AG04450 (cell line): ENCODE data around the gene GHITM. TPM values are rescaled to one million over a fixed set of nuclear protein-coding genes. Genes with fewer than 3 reads are reported as not detected.

Experiments used
- CTCF ChIA-PET: fragments of 300-600, 350-600 bp; formaldehyde crosslinking; extraction: SDS; loops from one replicate; lab custom pipeline; 2022; ENCODE audit warnings: antibody characterized with exemption, inconsistent platforms; lab: Charles Lee
- POLR2A ChIA-PET: fragments of 350-600 bp; formaldehyde crosslinking; extraction: SDS; loops from one replicate; lab custom pipeline; 2021; ENCODE audit warnings: antibody characterized with exemption, inconsistent platforms; lab: Yijun Ruan, JAX
- DNase-seq: peaks from one replicate; pipeline ENCODE4 v3.0.0-alpha.2; 2011; ENCODE audit warnings: low read depth, low spot score
- H3K27ac ChIP-seq: one replicate; pipeline ENCODE4 v1.5.1; 2012; ENCODE audit warnings: low read depth, low read length, control low read depth
- H3K27me3 ChIP-seq: one replicate; pipeline ENCODE4 v1.6.0; 2012; ENCODE audit warnings: low read length; ENCODE audit not compliant: control insufficient read depth, insufficient read depth
- H3K4me3 ChIP-seq: 2 replicates; pipeline ENCODE4 v1.5.1; 2011; ENCODE audit warnings: mild to moderate bottlenecking, low read depth, low read length, control low read depth
- H3K9me3 ChIP-seq: 2 replicates; pipeline ENCODE4 v1.5.1; 2012; ENCODE audit warnings: low read length; ENCODE audit not compliant: control insufficient read depth, insufficient read depth
- polyA plus RNA-seq: library from polyadenylated mRNA; depleted of rRNA; stranded (reverse); fragments of >200 nt; gene quantifications from 2 replicates; pipeline ENCODE4 v1.2.3, GENCODE V29; 2011
- TF ChIP-seq, protein P1 (sequence below): IDR thresholded peaks from 2 replicates; pipeline ENCODE4 v1.5.1; 2011; ENCODE audit warnings: low read depth, low read length, control low read depth, inconsistent platforms

The GHITM gene
- polyA plus RNA-seq, 1 experiment = 227 TPM

DNA sequence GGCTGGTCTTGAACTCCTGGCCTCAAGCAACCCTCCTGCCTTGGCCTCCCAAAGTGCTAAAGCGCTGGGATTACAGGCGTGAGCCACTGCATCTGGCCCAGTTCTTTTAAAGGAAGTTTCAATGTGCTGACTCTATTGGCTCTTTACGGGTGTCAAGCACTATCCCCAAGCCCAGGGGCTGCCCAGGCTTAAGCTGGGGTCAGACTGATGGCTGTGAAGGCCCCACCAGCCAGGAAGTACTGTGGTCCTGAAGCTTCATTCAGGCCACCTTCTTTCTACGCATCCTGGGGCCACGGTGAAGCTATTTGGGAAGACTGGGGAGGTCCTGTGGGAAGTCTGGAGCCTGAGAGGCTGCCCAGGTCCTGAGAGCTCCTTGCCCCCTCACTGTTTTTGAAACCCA, 42.3 kb downstream of the GHITM start:
- Histone ChIP-seq H3K27ac (no peak overlapping the region), H3K27me3 (peaks cover 4% of the 10 kb centered on the region), H3K4me3 (no peak overlapping the region), H3K9me3 (no peaks in the 10 kb centered on the region; the same call in 1 of the 2 replicates)
- CTCF ChIA-PET = no interaction called here
- DNase-seq = no peak
- POLR2A ChIA-PET = no interaction called here
- TF ChIP-seq, protein P1, sequence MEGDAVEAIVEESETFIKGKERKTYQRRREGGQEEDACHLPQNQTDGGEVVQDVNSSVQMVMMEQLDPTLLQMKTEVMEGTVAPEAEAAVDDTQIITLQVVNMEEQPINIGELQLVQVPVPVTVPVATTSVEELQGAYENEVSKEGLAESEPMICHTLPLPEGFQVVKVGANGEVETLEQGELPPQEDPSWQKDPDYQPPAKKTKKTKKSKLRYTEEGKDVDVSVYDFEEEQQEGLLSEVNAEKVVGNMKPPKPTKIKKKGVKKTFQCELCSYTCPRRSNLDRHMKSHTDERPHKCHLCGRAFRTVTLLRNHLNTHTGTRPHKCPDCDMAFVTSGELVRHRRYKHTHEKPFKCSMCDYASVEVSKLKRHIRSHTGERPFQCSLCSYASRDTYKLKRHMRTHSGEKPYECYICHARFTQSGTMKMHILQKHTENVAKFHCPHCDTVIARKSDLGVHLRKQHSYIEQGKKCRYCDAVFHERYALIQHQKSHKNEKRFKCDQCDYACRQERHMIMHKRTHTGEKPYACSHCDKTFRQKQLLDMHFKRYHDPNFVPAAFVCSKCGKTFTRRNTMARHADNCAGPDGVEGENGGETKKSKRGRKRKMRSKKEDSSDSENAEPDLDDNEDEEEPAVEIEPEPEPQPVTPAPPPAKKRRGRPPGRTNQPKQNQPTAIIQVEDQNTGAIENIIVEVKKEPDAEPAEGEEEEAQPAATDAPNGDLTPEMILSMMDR = no peak

DNA sequence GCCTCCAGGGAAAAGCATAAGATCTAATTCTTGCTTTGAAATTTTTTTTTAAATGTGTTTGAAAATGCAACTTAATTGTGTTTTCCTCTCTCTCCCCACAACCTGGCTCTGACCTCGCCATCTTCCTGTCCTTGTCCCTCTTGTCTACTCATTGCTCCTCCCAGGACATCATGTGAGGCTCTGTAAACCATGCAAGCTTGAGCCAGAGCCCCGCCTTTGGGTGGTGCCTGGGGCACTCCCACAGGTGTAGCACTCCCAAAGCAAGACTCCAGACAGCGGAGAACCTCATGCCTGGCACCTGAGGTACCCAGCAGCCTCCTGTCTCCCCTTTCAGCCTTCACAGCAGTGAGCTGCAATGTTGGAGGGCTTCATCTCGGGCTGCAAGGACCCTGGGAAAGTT, 45.2 kb downstream of the GHITM start:
- POLR2A ChIA-PET = no interaction called here

DNA sequence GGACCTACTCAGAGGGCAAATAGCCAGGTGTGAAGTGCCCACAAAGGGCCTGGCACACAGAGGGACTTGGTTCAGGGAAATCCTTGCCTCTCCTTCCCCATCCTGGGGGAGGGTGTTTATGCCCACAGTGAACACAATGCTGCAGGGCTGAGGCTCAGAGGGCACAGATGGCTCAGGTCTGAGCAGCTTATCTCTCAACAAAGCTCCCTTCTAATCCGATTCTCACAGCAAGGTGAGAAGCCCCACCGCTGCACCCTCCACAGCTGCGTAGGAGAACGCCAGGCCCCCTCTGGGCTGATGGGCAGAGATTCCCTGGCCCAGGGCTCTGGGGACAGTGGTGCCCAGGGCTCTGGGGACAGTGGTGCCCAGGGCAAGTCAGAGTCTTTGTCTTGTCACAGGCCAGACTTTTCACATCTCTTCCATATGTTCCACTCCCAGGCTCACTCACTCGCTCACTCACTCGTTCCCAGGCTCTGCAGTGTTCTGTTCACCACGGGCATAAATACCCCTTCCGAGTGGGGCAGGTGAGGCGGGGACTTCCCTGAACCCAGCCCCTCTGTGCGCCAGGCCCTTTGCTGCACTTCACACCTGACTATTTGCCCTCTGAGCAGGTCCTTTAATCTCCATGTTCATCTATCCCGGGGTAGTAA, 46.3 kb downstream of the GHITM start:
- CTCF ChIA-PET = no interaction called here
- POLR2A ChIA-PET = no interaction called here
- Histone ChIP-seq H3K27ac (no peak overlapping the region), H3K9me3 (no peaks in the 10 kb centered on the region; the same call in 1 of the 2 replicates), H3K4me3 (no peak overlapping the region), H3K27me3 (peaks cover 4% of the 10 kb centered on the region)
- TF ChIP-seq, protein P1 = no peak
- DNase-seq = no peak

More for the DNA sequence above, 45.2 kb downstream of the GHITM start:
- Histone ChIP-seq H3K27me3 (peaks cover 4% of the 10 kb centered on the region), H3K9me3 (no peaks in the 10 kb centered on the region; the same call in 1 of the 2 replicates), H3K4me3 (no peak overlapping the region), H3K27ac (no peak overlapping the region)
- no peak for DNase-seq
- TF ChIP-seq, protein P1 = no peak
- CTCF ChIA-PET = interaction anchor here (1.5 kb wide), 1 partner anchor 37 kb away, joined by 3 read pairs; no protein-coding TSS in a partner anchor

DNA sequence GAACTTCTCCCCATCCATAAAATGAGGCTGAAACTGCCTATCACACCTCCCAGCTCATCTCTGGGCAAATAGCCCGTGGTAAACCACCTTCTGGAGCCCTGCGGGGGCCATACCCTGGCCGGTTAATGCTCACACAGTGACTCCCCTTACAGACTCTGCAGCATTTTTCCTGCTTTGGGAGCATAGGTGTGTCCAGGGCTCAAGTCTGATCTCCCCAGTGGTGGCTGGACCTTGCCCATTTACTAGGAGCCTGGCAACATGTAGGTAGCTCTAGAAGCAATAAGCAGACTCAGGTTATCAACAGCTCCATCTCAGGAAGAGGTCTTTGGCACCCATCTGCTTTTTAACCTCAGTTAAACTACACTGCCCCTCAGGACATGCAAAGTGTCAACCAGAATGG, 49.5 kb downstream of the GHITM start:
- POLR2A ChIA-PET = no interaction called here

DNA sequence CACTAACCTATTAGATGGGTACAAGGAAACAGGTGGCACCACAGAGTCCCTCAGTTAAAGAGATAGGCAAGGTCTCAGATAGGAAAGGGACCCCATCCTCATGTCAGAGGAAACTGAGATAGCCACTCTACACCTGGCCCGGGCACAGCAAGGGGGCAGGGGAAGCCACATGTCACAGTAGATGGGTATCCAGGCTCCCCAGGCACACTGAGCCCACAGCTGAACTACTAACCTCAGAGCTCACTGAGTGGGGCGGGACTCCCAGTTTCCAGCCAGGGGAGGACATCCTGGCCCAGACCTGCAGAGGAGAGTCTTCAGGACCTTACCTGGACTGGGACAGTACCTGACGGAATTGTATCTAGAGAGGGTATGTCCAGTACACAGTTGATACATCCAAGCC, 51.3 kb downstream of the GHITM start:
- TF ChIP-seq, protein P1 = no peak
- DNase-seq = no peak
- H3K9me3 ChIP-seq = no peaks in the 10 kb centered on the region; the same call in 1 of the 2 replicates
- ChIA-PET POLR2A (no interaction called here), CTCF (interaction anchor here (0.6 kb wide), 1 partner anchor 43 kb away, joined by 3 read pairs; no protein-coding TSS in a partner anchor)
- H3K27me3 ChIP-seq = peaks cover 26% of the 10 kb centered on the region
- no peak overlapping the region for H3K27ac ChIP-seq
- H3K4me3 ChIP-seq = no peak overlapping the region

More for the DNA sequence above, 49.5 kb downstream of the GHITM start:
- peaks cover 11% of the 10 kb centered on the region for H3K27me3 ChIP-seq
- TF ChIP-seq, protein P1 = no peak
- CTCF ChIA-PET = no interaction called here
- no peak overlapping the region for H3K27ac ChIP-seq
- H3K9me3 ChIP-seq = no peaks in the 10 kb centered on the region
- no peak for DNase-seq
- H3K4me3 ChIP-seq = no peak overlapping the region
